ENCODE results near the gene CLEC18C.
"Not testable (repeated sequence)": the region's sequence is repeated elsewhere in the genome, so short reads cannot be mapped to it uniquely, and the experiment has no call there.

GRCh38 chr16:70143231-70143895 is 30.2 kb upstream of the CLEC18C start:
- TF ChIP-seq CBX8 (IDR thresholded peaks at IDR 0.05); JUNB (IDR thresholded peaks at IDR 0.05); USF2 (IDR thresholded peaks at IDR 0.05); POLR2A (IDR thresholded peaks at IDR 0.05; ENCODE audit: low read length); CTCF (IDR thresholded peaks at IDR 0.05); JUN (IDR thresholded peaks at IDR 0.05); MAX (IDR thresholded peaks at IDR 0.05); EP300 (IDR thresholded peaks at IDR 0.05): not testable (repeated sequence)
